MM.1S (cell line): Measurements from ENCODE around the gene KLHDC9.

Source experiments
- DNase-seq: peaks from one replicate; pipeline ENCODE4 v3.0.0-alpha.2; 2015
- H2AFZ ChIP-seq: fragments of 300-600 bp; sonication (generic); 2 replicates; pipeline ENCODE4 v1.6.0; 2016; ENCODE audit warnings: antibody characterized with exemption, low read length
- H3F3A ChIP-seq: fragments of 300-600 bp; sonication (generic); 2 replicates; pipeline ENCODE4 v1.6.1; 2016; ENCODE audit warnings: mild to moderate bottlenecking, antibody characterized with exemption, low read length, moderate library complexity, mixed read lengths; ENCODE audit not compliant: insufficient read depth
- H3K27ac ChIP-seq: fragments of 300-600 bp; sonication (generic); 2 replicates; pipeline ENCODE4 v1.5.1; 2016; ENCODE audit warnings: mild to moderate bottlenecking, low read length
- H3K27me3 ChIP-seq: fragments of 300-600 bp; sonication (generic); replicated peaks from 2 replicates; pipeline ENCODE4 v1.6.0; 2016; ENCODE audit warnings: low read length; ENCODE audit not compliant: insufficient read depth
- H3K36me3 ChIP-seq: fragments of 300-600 bp; sonication (generic); replicated peaks from 2 replicates; pipeline ENCODE4 v1.6.1; 2016; ENCODE audit warnings: mild to moderate bottlenecking, low read length, mixed read lengths; ENCODE audit not compliant: insufficient read depth
- H3K4me1 ChIP-seq: fragments of 300-600 bp; sonication (generic); 2 replicates; pipeline ENCODE4 v1.6.1; 2016; ENCODE audit warnings: low read length, mixed read lengths
- H3K4me2 ChIP-seq: fragments of 300-600 bp; sonication (generic); 2 replicates; pipeline ENCODE4 v1.6.0; 2016; ENCODE audit warnings: low read depth, low read length
- H3K4me3 ChIP-seq: fragments of 300-600 bp; sonication (generic); 2 replicates; pipeline ENCODE4 v1.5.1; 2016; ENCODE audit warnings: low read length, mixed read lengths
- H3K79me2 ChIP-seq: fragments of 300-600 bp; sonication (generic); 2 replicates; pipeline ENCODE4 v1.6.1; 2016; ENCODE audit warnings: mixed run types, low read length, mixed read lengths
- H3K9ac ChIP-seq: fragments of 300-600 bp; sonication (generic); 2 replicates; pipeline ENCODE4 v1.6.1; 2016; ENCODE audit warnings: low read length, mixed read lengths
- H3K9me2 ChIP-seq: fragments of 300-600 bp; sonication (generic); replicated peaks from 2 replicates; pipeline ENCODE4 v1.6.1; 2016; ENCODE audit warnings: mild to moderate bottlenecking, low read length, mixed read lengths; ENCODE audit not compliant: insufficient read depth
- H3K9me3 ChIP-seq: fragments of 300-600 bp; sonication (generic); replicated peaks from 2 replicates; pipeline ENCODE4 v1.6.1; 2016; ENCODE audit warnings: mild to moderate bottlenecking, low read length, mixed read lengths; ENCODE audit not compliant: insufficient read depth
- H4K20me1 ChIP-seq: fragments of 300-600 bp; sonication (generic); 2 replicates; pipeline ENCODE4 v1.6.1; 2016; ENCODE audit warnings: mild to moderate bottlenecking, low read length, moderate library complexity, mixed read lengths; ENCODE audit not compliant: insufficient read depth
- EZH2 ChIP-seq: fragments of 300-600 bp; sonication (generic); optimal IDR thresholded peaks from 2 replicates; pipeline ENCODE3; 2017; ENCODE audit warnings: low read depth, mild to moderate bottlenecking, antibody characterized with exemption, low read length, mixed read lengths
- EZH2phosphoT487 ChIP-seq: fragments of 300-600 bp; sonication (generic); IDR thresholded peaks from 2 replicates; pipeline ENCODE4 v1.6.1; 2018; ENCODE audit warnings: antibody characterized with exemption, low read length
- TF ChIP-seq, protein P1 (sequence below): fragments of 300-600 bp; sonication (generic); IDR thresholded peaks from 2 replicates; pipeline ENCODE4 v1.5.1; 2016; ENCODE audit warnings: antibody characterized with exemption, low read length, mixed read lengths

KLHDC9 gene, protein sequence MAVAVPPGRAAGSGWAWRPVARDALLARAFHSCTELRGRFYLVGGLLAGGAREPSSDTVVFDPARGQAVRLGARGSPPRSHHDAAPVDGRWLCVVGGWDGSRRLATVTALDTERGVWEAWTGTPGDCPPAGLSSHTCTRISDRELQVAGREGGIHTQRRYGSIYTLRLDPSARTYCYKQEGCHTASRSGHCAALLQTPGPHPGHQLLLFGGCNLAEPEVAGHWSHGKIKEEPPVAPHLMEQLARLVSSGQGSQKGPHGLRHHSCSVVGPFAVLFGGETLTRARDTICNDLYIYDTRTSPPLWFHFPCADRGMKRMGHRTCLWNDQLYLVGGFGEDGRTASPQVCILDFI

DNA sequence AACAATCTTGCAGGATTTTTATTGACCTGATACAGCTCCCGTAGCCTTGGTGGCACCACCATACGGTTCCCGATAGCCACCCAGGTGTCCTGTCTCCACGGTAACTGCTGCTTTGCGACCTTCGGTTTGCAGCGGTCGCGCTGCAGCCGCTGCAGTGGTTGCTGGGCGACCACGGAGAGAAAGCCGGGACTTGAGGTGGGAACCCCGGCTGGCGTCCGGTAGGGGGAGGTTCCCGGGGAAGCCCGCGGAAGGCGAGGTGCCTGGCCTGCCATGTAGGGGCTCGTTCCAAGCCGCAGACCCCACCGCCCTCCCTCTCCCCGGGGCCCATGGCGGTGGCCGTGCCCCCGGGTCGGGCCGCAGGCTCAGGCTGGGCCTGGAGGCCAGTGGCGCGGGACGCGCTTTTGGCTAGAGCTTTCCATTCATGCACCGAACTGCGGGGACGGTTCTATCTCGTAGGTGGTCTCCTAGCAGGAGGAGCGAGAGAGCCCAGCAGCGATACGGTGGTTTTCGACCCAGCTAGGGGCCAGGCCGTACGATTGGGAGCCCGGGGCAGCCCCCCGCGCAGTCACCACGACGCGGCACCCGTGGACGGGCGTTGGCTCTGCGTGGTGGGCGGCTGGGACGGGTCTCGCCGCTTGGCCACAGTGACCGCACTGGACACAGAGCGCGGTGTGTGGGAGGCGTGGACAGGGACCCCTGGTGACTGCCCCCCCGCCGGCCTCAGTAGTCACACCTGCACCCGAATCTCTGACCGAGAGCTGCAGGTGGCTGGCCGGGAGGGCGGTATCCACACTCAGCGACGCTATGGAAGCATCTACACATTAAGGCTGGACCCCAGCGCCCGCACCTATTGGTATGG, at the start of gene KLHDC9:
KLHDC9 (plus strand) TSS at position 152 of the 859 bp plus-strand sequence; CDS start at position 327, 175 bp downstream.
- no peaks in the 10 kb centered on the region for H3K27me3 ChIP-seq
- H3K36me3 ChIP-seq, result peaks cover 4% of the 10 kb centered on the region; the same call in 1 of the 2 replicates
- peak within 1 kb of the TSS; percentile 82 for H2AFZ ChIP-seq
- peaks cover 26% of the 10 kb centered on the region for H3F3A ChIP-seq
- no peaks in the 10 kb centered on the region for H3K9me3 ChIP-seq
- TF ChIP-seq, protein P1, sequence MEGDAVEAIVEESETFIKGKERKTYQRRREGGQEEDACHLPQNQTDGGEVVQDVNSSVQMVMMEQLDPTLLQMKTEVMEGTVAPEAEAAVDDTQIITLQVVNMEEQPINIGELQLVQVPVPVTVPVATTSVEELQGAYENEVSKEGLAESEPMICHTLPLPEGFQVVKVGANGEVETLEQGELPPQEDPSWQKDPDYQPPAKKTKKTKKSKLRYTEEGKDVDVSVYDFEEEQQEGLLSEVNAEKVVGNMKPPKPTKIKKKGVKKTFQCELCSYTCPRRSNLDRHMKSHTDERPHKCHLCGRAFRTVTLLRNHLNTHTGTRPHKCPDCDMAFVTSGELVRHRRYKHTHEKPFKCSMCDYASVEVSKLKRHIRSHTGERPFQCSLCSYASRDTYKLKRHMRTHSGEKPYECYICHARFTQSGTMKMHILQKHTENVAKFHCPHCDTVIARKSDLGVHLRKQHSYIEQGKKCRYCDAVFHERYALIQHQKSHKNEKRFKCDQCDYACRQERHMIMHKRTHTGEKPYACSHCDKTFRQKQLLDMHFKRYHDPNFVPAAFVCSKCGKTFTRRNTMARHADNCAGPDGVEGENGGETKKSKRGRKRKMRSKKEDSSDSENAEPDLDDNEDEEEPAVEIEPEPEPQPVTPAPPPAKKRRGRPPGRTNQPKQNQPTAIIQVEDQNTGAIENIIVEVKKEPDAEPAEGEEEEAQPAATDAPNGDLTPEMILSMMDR, result peak; percentile 7; the same call in 1 of the 2 replicates
- no peak for TF ChIP-seq EZH2
- H3K4me2 ChIP-seq, result peak within 1 kb of the TSS; percentile 91
- H3K9me2 ChIP-seq, result no peaks in the 10 kb centered on the region
- H3K27ac ChIP-seq, result peak within 1 kb of the TSS; percentile 67; the same call in 1 of the 2 replicates
- H4K20me1 ChIP-seq, result no peaks in the 10 kb centered on the region
- H3K79me2 ChIP-seq, result peaks cover 9% of the 10 kb centered on the region
- DNase-seq, result peak; percentile 98
- peak within 1 kb of the TSS; percentile 55 for H3K9ac ChIP-seq
- peaks cover 14% of the 10 kb centered on the region for H3K4me1 ChIP-seq
- peak within 1 kb of the TSS; percentile 77 for H3K4me3 ChIP-seq

DNA sequence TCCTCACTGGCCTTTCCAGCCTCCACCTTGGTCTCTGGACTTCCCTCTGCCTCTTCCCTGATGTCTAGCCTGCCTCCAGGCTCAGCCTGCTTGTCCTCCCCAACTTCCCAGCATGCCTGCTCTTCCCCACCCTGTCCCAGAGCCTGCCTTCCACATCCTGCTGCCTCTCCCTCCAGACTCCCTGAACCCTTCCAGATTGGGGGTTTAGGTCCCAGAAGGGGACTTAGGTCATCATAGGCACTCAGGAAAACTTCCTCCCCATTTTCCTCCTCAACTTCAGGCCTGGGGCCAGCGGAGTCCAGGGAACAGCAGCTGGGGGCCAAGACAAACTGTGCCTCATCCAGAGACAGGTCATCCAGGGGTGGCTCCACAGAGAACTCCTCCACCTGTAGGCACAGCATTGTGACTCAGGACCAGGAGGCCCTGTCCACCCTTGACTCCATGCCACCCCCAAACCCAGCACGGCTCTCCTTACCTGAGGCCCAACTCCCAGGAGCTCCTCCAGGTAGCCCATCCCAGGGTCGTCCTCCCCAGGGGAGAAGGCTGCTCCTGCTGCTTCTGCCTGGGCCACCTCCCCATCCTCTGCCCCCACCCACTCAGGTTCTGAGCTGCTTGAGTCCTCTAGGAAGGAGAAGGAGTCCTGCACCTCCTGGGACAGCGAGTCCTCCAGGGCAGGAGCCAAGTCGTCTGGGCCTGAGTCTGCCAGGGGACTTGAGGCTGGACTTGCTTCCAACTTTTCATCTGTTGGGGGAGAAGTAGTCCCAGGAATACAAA, 49.0 kb upstream of the KLHDC9 start:
- Histone ChIP-seq H3K4me1 (peaks cover 17% of the 10 kb centered on the region), H3K9me3 (no peaks in the 10 kb centered on the region), H4K20me1 (no peaks in the 10 kb centered on the region), H3K27me3 (no peaks in the 10 kb centered on the region), H3K4me3 (no peak overlapping the region), H3F3A (peaks cover 45% of the 10 kb centered on the region), H3K9me2 (no peaks in the 10 kb centered on the region), H3K9ac (no peak overlapping the region), H3K4me2 (no peak overlapping the region), H2AFZ (no peak overlapping the region), H3K79me2 (peaks cover 16% of the 10 kb centered on the region), H3K27ac (peak overlapping the region; percentile 5; the same call in 1 of the 2 replicates), H3K36me3 (peaks cover 16% of the 10 kb centered on the region)
- peak; percentile 5 for DNase-seq
- TF ChIP-seq EZH2, result no peak
- no peak for TF ChIP-seq EZH2phosphoT487
- TF ChIP-seq, protein P1, result no peak

DNA sequence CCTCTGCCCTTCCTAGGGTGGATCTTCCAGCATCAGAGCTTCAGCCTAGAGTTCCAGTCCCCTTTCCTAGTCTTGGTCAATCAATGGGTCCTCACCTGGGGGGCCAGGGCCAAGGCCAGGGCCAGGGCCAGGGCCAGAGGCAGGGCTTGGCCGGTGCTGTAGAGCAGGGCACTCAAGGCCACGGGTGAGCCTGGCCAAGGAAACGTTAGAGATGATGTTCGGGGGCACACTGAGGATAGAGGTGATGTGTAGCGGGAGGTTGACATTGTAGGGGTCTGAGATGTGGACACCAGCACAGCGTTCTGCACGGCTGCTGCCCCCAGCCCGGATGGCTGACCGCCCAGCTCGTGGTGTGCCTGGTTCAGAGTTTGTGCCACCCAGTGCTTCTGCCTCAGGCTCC, 46.9 kb upstream of the KLHDC9 start:
- H3K4me2 ChIP-seq, result no peak overlapping the region
- TF ChIP-seq, protein P1, result no peak
- TF ChIP-seq EZH2phosphoT487, result no peak
- TF ChIP-seq EZH2, result no peak

More for the DNA sequence above, 46.9 kb upstream of the KLHDC9 start:
- H3K79me2 ChIP-seq, result peaks cover 14% of the 10 kb centered on the region
- H3K36me3 ChIP-seq, result peaks cover 28% of the 10 kb centered on the region
- H2AFZ ChIP-seq, result no peak overlapping the region
- H3F3A ChIP-seq, result peaks cover 31% of the 10 kb centered on the region
- H3K9me3 ChIP-seq, result no peaks in the 10 kb centered on the region
- H3K27me3 ChIP-seq, result no peaks in the 10 kb centered on the region
- no peak overlapping the region for H3K27ac ChIP-seq
- H3K9ac ChIP-seq, result no peak overlapping the region
- no peak overlapping the region for H3K4me3 ChIP-seq
- H3K4me1 ChIP-seq, result peaks cover 13% of the 10 kb centered on the region
- H3K9me2 ChIP-seq, result no peaks in the 10 kb centered on the region
- H4K20me1 ChIP-seq, result no peaks in the 10 kb centered on the region
- no peak for DNase-seq
